Measurements from ENCODE around the gene PARP8. TPM values are rescaled to one million over a fixed set of nuclear protein-coding genes. Genes with fewer than 3 reads are reported as not detected.

The PARP8 gene
- total RNA-seq, 4 donors from 2014 or later = 4.8 to 13.7 (median 8.2) TPM

DNA sequence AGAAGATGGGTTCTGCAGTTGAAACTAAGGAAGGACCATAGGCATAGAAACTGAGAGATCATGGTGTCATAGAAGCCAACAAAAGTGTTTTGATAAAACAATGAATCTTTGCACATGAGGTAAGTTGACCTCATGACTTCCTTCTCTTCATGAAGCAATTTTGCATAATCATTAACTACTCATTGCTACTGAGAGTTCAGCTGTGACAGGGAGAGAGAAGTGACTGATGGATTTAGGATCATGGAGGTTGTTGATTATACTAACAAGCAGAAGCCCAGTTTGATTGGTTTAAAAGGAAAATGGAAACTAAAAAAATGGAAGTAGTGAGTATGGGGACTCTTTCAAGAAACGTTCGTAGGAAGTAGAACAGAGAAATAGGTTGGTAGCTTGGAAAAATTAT lies 51.2 kb downstream of the PARP8 start:
- no peak for TF ChIP-seq POLR2A (IDR thresholded peaks at IDR 0.05)
- TF ChIP-seq, protein P1, sequence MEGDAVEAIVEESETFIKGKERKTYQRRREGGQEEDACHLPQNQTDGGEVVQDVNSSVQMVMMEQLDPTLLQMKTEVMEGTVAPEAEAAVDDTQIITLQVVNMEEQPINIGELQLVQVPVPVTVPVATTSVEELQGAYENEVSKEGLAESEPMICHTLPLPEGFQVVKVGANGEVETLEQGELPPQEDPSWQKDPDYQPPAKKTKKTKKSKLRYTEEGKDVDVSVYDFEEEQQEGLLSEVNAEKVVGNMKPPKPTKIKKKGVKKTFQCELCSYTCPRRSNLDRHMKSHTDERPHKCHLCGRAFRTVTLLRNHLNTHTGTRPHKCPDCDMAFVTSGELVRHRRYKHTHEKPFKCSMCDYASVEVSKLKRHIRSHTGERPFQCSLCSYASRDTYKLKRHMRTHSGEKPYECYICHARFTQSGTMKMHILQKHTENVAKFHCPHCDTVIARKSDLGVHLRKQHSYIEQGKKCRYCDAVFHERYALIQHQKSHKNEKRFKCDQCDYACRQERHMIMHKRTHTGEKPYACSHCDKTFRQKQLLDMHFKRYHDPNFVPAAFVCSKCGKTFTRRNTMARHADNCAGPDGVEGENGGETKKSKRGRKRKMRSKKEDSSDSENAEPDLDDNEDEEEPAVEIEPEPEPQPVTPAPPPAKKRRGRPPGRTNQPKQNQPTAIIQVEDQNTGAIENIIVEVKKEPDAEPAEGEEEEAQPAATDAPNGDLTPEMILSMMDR (IDR thresholded peaks at IDR 0.05) = no peak
- WGBS, 2 donors = 81 to 84% methylated on average over 2 of the region's 2 CpGs
- H3K4me3 ChIP-seq (ENCODE audit: low read depth, poor library complexity, severe bottlenecking) = no peak overlapping the region
- intact Hi-C loops (cut with DNase I; ENCODE audit: low total_unique reads) = no loop called here
- DNase-seq (ENCODE audit: low spot score in 2 of 2) = no peak

DNA sequence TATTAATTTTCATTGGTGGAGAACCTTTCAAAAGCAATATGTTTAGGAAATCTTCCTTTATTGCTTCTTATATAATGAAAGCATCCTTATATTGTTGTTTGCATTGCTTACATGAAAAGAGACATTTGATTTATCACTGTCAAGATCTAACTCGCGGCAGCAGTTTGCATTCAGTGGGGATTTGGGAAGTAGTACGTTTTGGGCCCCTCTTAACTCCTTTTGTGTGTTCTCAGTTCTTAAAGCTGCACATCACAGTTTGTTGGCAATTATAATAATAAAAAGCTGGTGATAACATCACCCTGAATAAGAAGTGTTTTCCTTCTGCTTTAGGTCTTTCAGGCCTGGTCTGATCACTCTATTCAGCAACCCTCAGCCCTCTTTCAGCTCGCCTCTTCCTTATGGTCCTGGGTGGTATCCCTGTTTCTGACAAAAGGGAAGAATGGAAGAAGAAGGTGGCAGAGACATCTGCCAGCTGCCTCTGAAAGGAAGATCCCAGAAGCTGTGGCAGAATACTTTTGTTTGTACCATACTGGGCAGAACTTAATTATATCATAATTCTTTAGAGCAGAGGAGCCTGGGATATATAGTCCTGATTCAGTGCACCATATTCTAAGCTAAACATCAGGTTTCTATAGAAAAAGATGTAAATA lies 53.7 kb downstream of the PARP8 start:
- intact Hi-C loops (cut with DNase I; ENCODE audit: low total_unique reads) = no loop called here
- 34 to 43% methylated on average over 4 of the region's 4 CpGs for WGBS, 2 donors
- DNase-seq (ENCODE audit: low spot score in 2 of 2) = no peak
- no peak for TF ChIP-seq POLR2A (IDR thresholded peaks at IDR 0.05)
- TF ChIP-seq, protein P1 (IDR thresholded peaks at IDR 0.05) = no peak
- H3K4me3 ChIP-seq (ENCODE audit: low read depth, poor library complexity, severe bottlenecking) = no peak overlapping the region

DNA sequence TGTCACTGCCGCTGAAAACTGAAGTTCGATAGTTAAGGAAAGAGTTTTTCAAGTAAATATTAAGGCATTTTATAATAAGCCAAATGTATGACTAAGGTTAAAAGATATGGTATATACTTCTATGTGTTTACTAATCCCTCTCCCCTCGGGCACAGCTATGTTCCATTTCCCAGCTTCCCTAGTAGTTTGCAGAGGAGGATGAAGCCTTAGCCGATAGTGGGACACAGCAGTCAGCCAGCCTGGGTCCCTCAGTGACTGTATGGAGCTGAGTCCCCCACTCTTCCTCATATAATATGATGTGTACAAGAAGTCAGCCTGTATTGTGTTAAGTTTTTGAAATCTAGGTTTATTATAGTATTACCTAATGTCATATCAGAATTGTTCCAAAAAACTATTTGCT lies 55.8 kb downstream of the PARP8 start:
- DNase-seq (ENCODE audit: low spot score in 2 of 2) = no peak
- WGBS, 2 donors = 73 to 76% methylated on average over 4 of the region's 4 CpGs
- intact Hi-C loops (cut with DNase I; ENCODE audit: low total_unique reads) = no loop called here
- TF ChIP-seq POLR2A (IDR thresholded peaks at IDR 0.05) = no peak
- TF ChIP-seq, protein P1 (IDR thresholded peaks at IDR 0.05) = no peak
- no peak overlapping the region for H3K4me3 ChIP-seq (ENCODE audit: low read depth, poor library complexity, severe bottlenecking)

DNA sequence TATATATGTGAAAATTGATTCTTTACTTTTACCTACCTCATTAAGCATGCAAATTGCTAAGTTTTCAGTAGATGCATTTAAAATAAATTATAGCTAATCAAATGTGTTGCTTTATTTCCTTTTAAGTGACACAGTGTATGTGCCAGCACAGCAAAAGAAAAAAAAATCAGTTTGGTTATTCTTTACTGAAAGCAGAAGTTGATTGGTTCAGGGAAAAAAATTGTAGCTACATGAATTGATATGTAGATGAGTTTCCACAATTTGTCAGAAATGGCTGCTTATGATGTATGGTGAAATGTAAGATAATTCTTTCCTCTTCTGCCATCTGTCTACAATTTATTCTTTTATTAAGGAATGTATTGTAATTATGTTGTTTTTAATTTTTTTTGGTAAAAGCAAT lies 57.8 kb downstream of the PARP8 start:
- intact Hi-C loops (cut with DNase I; ENCODE audit: low total_unique reads) = no loop called here
- no peak for DNase-seq (ENCODE audit: low spot score in 2 of 2)
- TF ChIP-seq, protein P1 (IDR thresholded peaks at IDR 0.05) = no peak
- TF ChIP-seq POLR2A (IDR thresholded peaks at IDR 0.05) = no peak
- H3K4me3 ChIP-seq (ENCODE audit: low read depth, poor library complexity, severe bottlenecking) = no peak overlapping the region

DNA sequence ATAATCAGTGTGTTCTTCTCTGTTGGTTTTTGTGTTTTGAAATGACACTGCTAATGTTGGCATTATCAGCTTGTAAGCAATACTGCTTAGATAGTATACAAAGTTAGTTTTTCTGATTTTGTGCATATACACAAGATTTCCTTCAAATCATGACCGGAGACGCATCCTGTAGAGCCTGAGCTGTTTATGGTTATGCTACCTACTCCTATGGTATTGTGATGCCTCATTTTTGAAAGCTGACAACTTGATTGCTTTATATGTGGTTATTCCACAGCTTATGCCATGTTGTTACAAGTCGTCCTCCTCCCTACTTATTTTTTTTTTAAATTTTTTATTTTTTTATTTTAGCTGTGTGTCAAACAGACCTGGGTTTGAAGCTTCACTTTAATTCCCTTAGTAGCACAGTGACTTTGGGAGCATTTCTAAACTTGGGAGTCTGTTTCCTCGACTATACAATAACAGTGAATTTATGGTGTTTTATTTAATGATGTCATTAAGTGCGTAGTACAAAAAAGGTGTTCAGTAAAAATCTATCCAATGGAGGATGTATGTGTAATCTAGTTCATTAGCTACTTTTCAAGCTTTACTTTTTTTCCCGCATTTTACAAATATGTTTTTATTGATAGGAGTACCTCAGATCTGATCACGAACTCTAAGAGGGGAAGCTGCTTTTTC lies 59.5 kb downstream of the PARP8 start:
- no peak for DNase-seq (ENCODE audit: low spot score in 2 of 2)
- TF ChIP-seq POLR2A (IDR thresholded peaks at IDR 0.05) = no peak
- TF ChIP-seq, protein P1 (IDR thresholded peaks at IDR 0.05) = no peak
- WGBS, 2 donors = 66 to 75% methylated on average over 7 of the region's 7 CpGs
- H3K4me3 ChIP-seq (ENCODE audit: low read depth, poor library complexity, severe bottlenecking) = no peak overlapping the region
- intact Hi-C loops (cut with DNase I; ENCODE audit: low total_unique reads) = no loop called here
